Measurements from ENCODE around the gene PRR14. TPM values are rescaled to one million over a fixed set of nuclear protein-coding genes. Genes with fewer than 3 reads are reported as not detected.
A peak's percentile ranks its signal among the peaks of the same experiment; 100 is the strongest.

PRR14 gene
- total RNA-seq, 1 donor from 2014 or later, result 27.3 TPM

DNA sequence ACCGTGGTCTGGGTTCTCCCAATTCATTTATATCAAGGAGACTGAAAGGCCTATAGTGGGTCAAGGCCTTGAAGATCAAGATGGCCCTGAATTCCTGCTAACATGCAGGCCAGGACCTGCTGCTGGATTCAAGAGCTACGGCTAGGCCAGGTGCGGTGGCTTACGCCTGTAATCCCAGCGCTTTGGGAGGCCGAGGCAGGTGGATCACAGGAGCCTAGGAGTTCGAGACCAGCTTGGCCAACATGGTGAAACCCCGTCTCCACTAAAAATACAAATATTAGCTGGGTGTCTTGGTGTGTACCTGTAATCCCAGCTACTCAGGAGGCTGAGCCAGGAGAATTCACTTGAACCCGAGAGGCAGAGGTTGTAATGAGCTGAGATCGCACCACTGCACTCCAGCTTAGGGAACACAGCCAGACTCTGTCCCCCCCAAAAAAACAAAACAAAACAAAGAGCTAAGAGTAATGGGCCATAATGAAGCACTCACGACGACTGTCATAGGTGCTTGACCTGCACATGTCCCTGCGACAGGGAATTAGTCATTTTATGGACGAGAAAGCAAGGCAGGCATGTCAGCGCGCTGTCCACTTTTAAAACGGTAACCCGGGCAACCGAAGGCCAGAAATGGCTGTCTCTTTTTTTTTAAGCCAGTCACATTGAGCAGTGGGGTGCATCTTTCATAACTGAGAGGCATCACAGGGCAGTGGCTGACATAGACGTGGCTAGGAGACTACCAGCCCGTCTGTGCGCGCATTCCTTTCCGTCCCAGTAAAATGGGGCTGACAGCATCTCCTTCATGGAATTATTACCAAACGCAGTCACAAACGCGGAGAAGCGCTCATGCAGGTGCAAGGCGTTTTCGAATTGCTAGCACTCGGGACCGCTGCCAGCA lies 6.5 kb downstream of the PRR14 start:
- Histone ChIP-seq H3K79me2 (ENCODE audit: insufficient read depth, low read length) (peaks cover 38% of the 10 kb centered on the region), H3K27ac (ENCODE audit: low read depth, low read length) (peak overlapping the region; percentile 59), H3K4me3 (ENCODE audit: insufficient read depth, low read depth, low read length) (peak overlapping the region; percentile 55), H3K27me3 (ENCODE audit: insufficient read depth, low read length) (no peaks in the 10 kb centered on the region), H3K36me3 (ENCODE audit: insufficient read depth, low read length) (peaks cover 22% of the 10 kb centered on the region), H3K4me2 (ENCODE audit: low read length) (peak overlapping the region; percentile 89), H3K9ac (ENCODE audit: low read length) (peak overlapping the region; percentile 63), H2AFZ (ENCODE audit: low read depth, low read length) (peak overlapping the region; percentile 69), H4K20me1 (ENCODE audit: insufficient read depth, low read length) (peaks cover 27% of the 10 kb centered on the region), H3K9me3 (ENCODE audit: insufficient read depth, low read depth, low read length) (no peaks in the 10 kb centered on the region), H3K4me1 (ENCODE audit: insufficient read depth, low read length) (peaks cover 21% of the 10 kb centered on the region)
- Mint-ChIP-seq H3K9me3 (ENCODE audit: unreplicated experiment) (no peaks in the 10 kb centered on the region), H3K4me3 (ENCODE audit: unreplicated experiment) (peak overlapping the region; percentile 79), H3K36me3 (ENCODE audit: low read depth, unreplicated experiment) (peaks cover 20% of the 10 kb centered on the region), H3K27me3 (ENCODE audit: low read depth, unreplicated experiment) (no peaks in the 10 kb centered on the region), H3K27ac (ENCODE audit: unreplicated experiment) (peak overlapping the region; percentile 89), H3K4me1 (ENCODE audit: low read depth, unreplicated experiment) (peaks cover 24% of the 10 kb centered on the region)
- TF ChIP-seq CTCF (IDR thresholded peaks at IDR 0.05; ENCODE audit: insufficient read depth, low read depth, low read length) (no peak), EZH2 (IDR thresholded peaks at IDR 0.05; ENCODE audit: insufficient read depth, low read length) (no peak)
- FAIRE-seq (no peak), DNase-seq (ENCODE audit: low read depth) (no peak)

- Mint-ChIP-seq H3K27ac (ENCODE audit: unreplicated experiment) (peak within 1 kb of the TSS; percentile 100), H3K36me3 (ENCODE audit: low read depth, unreplicated experiment) (peaks cover 22% of the 10 kb centered on the region), H3K4me3 (ENCODE audit: unreplicated experiment) (peak within 1 kb of the TSS; percentile 97), H3K4me1 (ENCODE audit: low read depth, unreplicated experiment) (peaks cover 25% of the 10 kb centered on the region), H3K9me3 (ENCODE audit: unreplicated experiment) (no peaks in the 10 kb centered on the region), H3K27me3 (ENCODE audit: low read depth, unreplicated experiment) (no peaks in the 10 kb centered on the region)
- H3K79me2 ChIP-seq (ENCODE audit: insufficient read depth, low read length), result peaks cover 38% of the 10 kb centered on the region
- no peaks in the 10 kb centered on the region for H3K27me3 ChIP-seq (ENCODE audit: insufficient read depth, low read length)
- H3K4me2 ChIP-seq (ENCODE audit: low read length), result peak within 1 kb of the TSS; percentile 98
- TF ChIP-seq CTCF (IDR thresholded peaks at IDR 0.05; ENCODE audit: insufficient read depth, low read depth, low read length), result peak; percentile 54
- TF ChIP-seq EZH2 (IDR thresholded peaks at IDR 0.05; ENCODE audit: insufficient read depth, low read length), result no peak
- peak; percentile 99 for DNase-seq (ENCODE audit: low read depth)
- H3K27ac ChIP-seq (ENCODE audit: low read depth, low read length), result peak within 1 kb of the TSS; percentile 100
- H3K4me1 ChIP-seq (ENCODE audit: insufficient read depth, low read length), result peaks cover 21% of the 10 kb centered on the region
- peak within 1 kb of the TSS; percentile 81 for H2AFZ ChIP-seq (ENCODE audit: low read depth, low read length)
- H3K9me3 ChIP-seq (ENCODE audit: insufficient read depth, low read depth, low read length), result no peaks in the 10 kb centered on the region
- peak within 1 kb of the TSS; percentile 86 for H3K4me3 ChIP-seq (ENCODE audit: insufficient read depth, low read depth, low read length)
- H4K20me1 ChIP-seq (ENCODE audit: insufficient read depth, low read length), result peaks cover 33% of the 10 kb centered on the region
- peaks cover 27% of the 10 kb centered on the region for H3K36me3 ChIP-seq (ENCODE audit: insufficient read depth, low read length)
- peak within 1 kb of the TSS; percentile 99 for H3K9ac ChIP-seq (ENCODE audit: low read length)
- FAIRE-seq, result no peak
These were observed 7.3 kb downstream of the PRR14 start, which contains the start of gene FBRS for GRCh38 chr16:30657866-30658730. FBRS (plus strand) TSS chr16:30658431; CDS start chr16:30659519, 1,088 bp downstream.

All from astrocyte (in vitro differentiated cells and primary cell).